AG08396 (cell line): ENCODE data around the gene CFAP65.

ENCODE experiments used
- DNase-seq: peaks from one replicate; pipeline ENCODE4 v3.0.0; 2012; ENCODE audit warnings: low spot score, mixed read lengths

CFAP65 gene, protein sequence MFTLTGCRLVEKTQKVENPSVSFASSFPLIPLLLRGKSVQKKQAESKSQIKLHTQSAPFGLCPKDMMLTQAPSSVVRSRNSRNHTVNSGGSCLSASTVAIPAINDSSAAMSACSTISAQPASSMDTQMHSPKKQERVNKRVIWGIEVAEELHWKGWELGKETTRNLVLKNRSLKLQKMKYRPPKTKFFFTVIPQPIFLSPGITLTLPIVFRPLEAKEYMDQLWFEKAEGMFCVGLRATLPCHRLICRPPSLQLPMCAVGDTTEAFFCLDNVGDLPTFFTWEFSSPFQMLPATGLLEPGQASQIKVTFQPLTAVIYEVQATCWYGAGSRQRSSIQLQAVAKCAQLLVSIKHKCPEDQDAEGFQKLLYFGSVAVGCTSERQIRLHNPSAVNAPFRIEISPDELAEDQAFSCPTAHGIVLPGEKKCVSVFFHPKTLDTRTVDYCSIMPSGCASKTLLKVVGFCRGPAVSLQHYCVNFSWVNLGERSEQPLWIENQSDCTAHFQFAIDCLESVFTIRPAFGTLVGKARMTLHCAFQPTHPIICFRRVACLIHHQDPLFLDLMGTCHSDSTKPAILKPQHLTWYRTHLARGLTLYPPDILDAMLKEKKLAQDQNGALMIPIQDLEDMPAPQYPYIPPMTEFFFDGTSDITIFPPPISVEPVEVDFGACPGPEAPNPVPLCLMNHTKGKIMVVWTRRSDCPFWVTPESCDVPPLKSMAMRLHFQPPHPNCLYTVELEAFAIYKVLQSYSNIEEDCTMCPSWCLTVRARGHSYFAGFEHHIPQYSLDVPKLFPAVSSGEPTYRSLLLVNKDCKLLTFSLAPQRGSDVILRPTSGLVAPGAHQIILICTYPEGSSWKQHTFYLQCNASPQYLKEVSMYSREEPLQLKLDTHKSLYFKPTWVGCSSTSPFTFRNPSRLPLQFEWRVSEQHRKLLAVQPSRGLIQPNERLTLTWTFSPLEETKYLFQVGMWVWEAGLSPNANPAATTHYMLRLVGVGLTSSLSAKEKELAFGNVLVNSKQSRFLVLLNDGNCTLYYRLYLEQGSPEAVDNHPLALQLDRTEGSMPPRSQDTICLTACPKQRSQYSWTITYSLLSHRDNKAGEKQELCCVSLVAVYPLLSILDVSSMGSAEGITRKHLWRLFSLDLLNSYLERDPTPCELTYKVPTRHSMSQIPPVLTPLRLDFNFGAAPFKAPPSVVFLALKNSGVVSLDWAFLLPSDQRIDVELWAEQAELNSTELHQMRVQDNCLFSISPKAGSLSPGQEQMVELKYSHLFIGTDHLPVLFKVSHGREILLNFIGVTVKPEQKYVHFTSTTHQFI (N-terminal part only)

DNA sequence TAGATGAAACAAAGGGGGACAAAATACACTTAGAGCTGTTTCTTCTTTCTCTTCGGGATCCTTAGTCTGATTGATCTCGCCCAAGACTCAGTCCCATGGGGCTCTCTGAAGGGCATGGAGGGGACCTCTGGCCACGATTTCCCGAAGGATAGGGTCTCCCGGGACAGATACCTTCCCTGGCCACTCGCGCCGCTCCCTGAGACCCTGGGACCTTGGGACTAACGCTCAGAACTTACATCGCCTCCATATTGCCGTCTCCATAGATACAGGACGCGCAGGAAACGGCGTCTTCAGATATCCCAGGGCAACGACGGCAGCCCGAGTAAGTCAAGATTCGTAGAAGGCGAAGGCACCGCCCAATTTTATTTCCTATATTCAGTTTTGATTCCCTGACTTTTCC lies at the start of gene CFAP65:
TSS of gene CFAP65 (minus strand) at position 265 of the 400 bp plus-strand sequence. CDS start 2,468 bp downstream, outside the sequence.
- peak; percentile 63 for DNase-seq

DNA sequence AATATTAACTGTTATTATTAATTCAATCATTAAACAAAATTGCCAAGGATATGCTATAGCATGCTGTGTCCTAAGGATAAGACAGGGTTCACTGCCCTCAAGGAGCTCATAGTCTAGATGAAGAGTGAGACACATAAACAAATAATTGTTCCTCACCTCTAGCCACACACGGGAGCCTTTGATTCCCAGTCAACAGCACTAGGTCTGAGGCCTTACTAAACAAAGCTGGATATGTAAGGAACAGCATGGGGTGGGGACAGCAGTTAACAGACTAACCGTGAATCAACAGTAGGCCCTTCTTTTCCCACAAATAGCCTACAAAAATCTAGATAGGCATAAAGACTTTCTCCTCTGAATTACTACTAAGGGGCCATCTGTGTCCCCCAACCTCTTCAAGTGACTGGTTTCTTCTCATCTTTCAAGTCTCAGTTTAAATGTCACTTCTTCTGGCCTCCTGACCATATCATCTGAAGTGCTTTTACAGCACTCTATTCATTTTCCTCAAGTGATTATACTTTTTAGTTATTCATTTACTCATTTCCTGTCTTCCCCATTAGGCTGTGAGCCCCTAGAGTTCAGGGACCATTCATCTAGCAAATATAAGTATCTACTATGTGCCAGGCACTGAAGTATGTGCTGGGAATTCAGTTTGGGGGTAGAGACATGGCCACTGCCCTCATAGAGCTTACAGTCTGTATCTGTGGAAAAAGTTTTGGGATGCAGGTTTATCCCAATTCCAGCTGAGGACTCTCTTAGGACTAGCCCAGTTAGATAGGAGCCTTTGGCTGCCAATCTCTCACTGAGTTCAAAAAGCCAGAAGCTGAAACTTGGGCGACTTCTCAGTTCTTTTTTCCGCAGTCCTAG lies 49.4 kb upstream of the CFAP65 start:
- no peak for DNase-seq

DNA sequence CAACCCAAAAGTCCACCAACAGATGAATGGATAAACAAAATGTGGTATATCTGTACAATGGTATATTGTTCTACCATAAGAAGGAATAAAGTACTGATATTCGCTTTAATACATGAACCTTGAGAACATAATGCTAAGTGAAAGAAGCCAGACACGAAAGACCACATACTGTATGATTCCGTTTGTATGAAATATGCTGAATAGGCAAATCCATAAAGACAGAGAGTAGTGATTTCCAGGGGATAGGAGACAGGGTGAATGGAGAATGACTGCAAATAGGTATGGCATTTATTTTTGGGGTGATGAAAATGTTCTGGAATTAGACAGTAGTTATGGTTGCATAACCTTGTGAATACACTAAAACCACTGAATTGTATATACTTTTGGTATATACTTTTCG lies 48.0 kb upstream of the CFAP65 start:
- no peak for DNase-seq

DNA sequence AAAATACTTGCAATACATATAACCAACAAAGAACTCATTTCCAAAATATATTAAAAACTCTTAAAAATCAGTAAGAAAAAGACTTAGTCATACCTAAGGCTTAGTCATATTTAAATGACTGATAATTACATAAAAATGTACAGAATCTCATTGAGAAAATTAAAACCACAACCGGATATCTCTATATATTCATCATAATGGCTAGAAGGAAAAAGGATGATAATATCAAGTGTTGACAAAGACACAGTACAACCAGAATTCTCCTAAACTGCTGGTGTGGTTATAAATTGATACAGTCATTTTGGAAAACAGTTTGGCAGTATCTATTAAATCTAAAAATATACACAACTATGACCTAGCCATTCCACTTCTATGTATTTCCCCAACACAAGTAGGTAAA lies 46.5 kb upstream of the CFAP65 start:
- no peak for DNase-seq

DNA sequence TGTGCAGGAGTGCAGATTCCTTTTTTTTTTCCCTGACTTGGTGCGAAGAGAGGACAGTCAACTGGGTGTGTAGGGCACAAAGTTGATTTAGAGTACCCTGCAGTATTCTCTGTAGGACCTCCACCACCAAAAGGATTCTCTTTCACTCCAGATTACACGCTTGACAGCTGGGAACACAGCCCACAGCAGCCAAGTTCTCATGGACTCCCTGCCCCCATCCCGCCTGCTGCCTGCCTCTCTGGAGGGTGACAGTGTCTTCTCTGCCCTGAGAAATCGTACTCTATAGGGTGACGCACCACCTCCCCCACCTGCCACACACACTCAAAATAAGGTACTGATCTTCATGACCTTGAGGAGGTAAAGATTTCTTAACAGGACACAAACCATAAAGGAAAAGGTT lies 46.0 kb upstream of the CFAP65 start:
- no peak for DNase-seq

DNA sequence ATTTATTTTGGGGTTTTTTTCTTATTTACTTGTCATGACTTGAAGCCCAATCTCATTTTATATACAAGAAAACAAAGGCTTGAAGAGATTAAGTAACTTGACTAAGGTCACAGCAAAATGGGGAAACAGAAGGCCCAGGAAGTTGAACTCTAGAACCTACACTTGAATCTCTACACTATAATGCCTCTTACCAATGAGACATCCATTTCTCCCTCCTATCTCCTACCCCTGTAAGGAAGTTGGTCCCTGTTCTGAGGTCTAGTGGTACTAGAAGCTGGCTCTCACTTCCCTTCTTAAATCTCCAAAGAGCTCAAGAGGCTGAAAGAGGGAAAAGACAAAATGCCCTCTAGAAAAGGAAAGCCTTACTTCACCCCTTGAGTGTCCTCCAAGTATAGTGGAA lies 44.9 kb upstream of the CFAP65 start:
- DNase-seq, result no peak

DNA sequence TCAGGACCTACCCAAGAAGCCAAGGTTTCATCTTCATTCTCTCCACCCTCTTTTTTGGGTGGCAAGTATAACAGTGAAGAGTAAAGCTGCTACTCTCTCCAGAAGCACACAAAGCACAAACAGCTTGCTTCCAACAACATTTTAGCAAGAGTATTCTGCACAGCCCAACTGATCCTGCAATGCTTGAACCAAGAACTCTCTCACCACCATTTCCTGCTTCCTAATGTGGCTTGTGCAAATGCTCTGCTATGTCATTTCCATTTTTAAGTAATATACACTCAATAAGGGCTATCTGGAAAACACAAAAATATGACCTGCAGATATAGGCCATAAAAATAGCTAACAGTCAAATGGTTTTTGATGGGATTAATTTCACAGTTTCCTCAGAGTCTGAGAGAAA lies 43.5 kb upstream of the CFAP65 start:
- no peak for DNase-seq

DNA sequence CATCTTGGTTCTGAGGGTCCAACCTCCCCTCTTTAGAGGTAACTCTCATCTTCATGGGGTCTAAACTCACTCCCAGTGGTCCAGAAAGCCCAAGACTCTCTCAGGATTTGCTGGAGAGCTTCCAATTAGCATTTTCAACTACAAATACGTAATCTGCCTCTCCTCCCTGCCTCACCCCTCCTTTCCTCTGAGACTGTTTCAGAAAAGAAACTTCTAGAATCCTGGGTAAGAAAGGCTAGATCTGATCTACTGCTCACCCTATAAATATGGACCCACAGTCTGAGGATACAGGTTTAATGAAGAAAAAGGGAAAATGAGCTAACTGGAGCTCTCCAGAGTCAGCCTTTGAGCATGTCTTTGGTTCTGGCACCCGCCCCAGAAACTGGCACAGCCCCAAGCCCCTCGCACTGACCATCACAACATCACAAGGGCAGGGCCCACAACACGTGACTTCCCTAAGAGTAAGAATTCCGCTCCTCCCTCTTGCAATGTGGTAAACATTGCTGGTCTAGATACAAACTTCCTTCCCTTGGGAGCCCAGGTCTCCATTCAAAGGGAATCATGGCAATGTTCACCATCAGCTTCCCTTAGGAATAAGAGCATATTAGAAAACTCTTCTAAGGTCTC lies 41.1 kb upstream of the CFAP65 start:
- no peak for DNase-seq

DNA sequence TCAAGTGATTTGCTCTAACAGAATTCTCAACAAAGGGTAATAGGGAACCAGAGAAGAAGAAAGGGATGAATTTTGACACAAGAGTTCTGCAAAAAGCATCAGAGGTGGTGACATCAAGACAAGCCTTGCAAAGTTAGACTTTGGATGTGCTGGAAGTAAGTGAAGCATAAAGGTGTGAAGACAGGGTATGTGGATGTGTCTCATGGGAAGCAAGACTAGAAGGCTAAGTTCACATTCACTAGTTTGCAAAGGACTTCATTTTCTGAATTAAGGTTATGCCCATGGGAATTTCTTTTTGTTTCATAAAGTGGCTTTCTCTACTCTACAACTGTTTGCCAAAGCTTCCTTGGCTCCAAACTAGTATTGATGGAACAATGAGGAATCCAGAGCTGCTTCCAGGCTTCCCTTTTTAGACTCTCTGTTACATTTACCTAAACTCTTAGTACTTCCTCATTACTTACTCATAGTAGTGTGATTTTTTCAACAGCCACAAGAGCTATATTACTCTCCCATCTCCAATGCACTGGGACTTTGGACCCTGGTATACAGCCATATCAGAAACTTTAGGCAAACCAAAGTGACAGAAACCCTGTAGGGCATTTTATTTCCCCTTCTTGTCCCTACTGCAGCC lies 40.5 kb upstream of the CFAP65 start:
- no peak for DNase-seq

DNA sequence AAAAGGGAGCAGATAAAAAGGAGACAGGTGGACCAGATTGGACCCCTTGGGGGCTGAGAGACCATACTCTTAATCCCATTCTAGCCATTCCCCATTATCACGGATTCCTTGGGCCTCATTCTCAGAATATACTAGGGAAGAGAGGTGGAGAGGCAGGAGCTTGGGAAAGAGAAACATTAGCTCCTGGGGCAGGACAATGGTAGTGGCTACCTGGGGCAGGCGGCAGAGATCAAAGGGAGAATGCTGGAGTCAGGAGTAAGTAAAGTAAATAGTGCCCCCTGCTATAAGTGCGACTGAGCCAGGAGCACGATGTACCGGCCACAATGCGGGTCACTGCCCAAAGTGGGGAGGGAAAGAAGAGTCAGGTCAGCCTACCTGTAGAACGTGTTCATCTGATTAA lies 39.8 kb upstream of the CFAP65 start:
- DNase-seq, result no peak

DNA sequence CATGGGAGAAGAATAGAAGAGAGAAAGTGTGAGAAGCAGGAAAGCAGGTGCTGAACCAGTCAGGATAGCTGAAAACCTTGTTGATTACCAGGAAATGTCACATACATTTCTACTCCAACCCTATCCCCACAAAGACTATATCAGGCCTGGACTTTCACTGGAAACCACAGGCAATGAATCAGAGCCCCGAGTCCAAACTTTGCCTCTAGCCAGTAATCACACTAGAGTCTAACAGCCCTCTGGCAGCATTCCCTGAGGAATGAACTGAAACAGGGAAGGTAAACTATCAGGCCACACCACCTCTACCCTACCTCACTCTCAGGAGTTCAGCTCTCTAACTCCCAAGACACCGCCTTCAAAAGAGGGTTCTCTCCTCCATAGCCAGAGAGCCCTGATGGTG lies 38.1 kb upstream of the CFAP65 start:
- DNase-seq, result peak; percentile 61

DNA sequence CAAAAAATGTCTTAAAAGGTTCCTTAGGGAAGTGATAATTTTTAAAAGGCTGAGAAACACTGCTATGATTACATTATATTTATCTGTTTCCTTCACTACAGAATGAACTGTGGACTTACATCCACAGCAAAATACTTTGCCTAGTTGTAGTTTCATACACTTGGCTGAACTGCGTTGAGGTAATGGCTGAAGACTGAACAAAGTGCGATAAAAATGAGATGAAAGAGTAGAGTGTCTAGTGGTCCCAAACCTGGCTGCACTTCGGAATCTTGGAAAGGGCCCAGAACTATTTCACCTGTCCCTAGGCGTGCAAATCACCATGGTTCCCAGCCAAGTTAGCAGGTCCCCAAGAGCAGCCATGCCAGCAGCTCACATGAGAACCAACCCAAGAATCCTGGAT lies 37.6 kb upstream of the CFAP65 start:
- no peak for DNase-seq

DNA sequence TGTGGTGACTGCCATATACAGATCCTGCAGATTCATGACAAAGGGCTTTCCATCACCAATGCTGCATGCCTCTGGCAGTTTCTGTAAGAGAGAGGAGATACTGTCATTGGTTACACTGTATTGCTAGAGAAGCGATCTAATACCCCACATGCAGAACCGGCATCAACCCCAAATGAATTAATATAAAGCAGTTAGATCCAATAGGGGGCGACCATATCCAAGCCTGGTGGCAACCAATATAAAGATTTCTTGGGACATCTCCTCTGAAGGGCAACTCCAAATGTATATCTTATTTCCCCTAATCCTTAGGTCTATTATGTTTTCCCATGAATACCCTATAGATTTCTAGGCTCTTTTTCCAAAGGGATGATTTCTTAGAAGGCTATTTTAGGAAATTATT lies 36.8 kb upstream of the CFAP65 start:
- no peak for DNase-seq

DNA sequence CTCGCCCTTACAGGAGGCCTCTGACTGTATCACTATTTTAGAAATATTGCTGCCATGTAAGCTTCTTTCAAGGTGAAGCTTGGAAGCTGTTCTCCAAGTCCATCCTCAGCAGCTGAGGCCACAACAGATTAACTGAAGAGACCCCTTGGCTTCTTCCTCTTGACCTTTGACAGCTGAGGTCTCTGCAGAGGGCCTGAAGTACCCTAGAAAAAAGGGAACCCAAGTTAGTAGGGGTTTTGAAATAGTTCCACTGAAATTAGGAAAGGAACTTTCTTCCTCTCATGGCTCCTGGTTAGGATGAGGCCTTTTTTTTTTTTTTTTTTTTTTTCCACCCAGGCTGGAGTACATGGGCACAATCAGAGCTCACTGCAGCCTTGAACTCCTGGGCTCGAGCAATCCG lies 34.9 kb upstream of the CFAP65 start:
- DNase-seq, result no peak

DNA sequence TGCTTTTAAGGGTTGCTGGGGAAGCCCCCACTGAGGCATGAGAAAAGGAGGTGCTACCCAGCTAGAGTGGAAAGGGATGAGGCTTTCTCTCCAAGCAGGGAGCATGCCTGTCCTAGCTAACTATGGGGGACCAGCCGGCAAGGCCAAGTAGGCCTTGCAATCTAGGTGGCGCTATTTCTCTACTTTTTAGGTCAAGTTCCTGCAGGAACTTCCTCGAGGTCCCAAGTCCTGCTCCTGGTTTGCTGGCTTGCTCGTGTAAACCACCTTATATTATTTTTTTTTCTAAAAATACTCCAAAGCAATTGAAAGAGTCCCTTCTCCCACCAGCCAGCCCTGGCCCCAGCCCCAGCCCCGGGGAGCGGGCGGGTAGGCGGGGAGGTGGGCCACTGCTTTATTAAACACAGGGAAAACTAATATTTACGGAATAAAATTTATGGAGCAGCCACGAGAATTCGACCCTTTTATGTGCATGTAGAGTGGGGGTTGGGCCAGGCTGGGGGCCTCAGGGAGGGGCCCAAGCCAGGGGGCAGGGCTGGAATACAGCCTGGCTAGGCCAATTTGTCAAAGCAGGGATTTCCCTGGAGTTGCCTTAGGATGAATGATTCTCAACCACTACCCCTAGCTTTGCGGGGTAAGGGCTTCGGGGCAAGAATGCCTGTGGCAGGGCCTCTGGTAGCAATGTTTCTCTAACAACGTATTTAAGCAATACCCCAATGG lies 32.3 kb upstream of the CFAP65 start:
- peak; percentile 71 for DNase-seq

DNA sequence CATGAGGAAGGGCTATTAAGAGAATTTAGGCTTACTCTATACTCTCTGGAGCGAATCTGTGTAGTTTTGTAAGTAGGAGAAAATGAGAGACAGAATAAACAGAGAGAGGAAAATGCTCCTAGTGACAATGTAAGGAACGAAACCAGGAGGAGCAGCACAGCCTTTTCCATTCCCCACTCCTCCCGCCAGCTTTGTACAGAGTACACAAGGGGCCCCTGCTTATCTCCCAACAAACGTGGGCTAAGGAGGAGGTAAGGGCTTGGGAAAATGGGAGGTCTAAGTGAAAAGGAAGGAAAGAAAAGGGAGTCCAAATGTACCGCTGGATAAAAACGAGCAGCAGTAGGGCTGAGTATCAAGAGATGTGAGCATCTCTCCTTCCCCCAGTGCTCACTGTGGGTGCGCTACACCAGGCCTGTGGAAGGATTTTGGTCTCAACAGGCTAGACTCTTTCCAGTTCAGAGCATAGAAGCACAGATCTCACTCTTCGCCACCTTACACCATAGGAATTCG lies 31.5 kb upstream of the CFAP65 start:
- no peak for DNase-seq

DNA sequence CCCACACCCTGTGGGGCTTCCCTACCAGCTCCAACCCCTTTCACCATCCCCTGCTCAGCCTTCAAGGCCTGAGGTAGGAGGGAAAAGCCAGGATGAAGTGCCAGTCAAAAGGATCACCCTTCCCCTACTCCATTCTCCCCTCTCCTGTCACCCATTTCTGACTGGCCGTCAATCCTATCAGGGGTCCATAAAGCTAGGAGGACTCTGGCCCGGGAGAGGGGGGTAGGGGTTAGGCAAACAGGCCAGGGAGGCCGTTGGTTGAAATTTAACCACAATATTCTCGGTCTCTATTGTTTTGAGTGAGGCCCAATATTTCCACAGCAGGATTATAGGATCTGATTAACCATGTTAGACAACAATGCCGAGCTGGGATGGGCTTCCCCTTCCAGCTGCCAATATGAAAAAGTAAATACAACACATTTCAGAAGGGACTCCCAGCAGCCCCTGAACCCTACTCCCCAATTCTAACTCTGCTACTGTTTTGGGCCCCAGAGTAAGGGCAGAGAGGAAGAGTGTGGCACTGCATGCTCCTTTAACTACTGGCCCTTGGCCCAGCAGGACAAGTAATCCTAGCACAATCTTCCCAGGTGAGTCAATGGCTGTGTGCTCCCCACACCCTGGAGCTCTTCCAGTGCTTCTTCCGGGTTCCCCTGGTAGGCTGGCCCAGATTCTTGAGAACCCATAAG lies 30.0 kb upstream of the CFAP65 start:
- peak; percentile 50 for DNase-seq

DNA sequence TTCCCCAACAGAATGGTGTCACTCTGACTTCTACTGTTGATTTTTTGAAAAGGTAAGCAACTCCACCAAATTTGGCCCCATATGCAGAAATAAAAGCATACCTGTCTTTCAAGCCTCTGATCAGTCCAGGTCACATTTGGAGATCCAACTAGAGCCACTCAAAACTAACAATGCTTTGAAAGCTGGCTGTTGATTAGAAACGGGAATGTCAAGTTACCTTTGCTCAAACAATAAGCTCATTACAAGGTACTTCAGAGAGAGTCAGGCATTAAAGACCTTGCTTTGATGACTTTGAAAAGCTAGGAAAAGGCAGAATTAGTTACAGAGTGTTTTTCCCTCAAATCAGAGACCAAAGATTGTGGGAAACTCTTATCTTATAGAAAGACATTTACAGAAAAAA lies 24.2 kb upstream of the CFAP65 start:
- no peak for DNase-seq

DNA sequence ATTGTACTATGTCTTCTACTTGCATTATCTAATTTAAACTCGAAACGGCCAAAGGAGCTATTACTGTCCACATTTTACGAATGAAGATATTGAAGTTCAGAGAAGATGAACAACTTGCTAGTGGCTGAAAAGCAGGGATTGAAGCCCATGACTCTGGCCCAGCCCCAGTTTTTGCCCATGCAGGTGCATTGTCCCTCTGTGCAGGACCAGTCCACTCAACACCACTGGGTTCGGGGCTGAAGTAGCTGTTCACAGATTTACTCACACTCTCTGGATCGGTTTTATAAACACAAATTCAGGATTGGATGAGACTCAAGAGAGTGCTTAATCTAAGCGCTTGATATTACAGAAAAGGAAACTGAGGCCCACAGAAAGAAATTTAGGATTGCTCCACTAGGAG lies 20.8 kb upstream of the CFAP65 start:
- DNase-seq, result no peak
